HCT116 (cell line): Measurements from ENCODE around the gene WDR35. TPM values are rescaled to one million over a fixed set of nuclear protein-coding genes. Genes with fewer than 3 reads are reported as not detected.

Source experiments
- ATAC-seq: fragments of 200-7000 bp; cut with Tn5 transposase; 2 replicates; pipeline ENCODE4 v1.9.1; 2020; ENCODE audit warnings: mild to moderate bottlenecking, moderate library complexity
- BruUV-seq: library from RNA; stranded (reverse); fragments of 400-500 nt; replicated peaks from 2 replicates; lab custom pipeline; 2021; lab: Mats Ljungman, UMichigan
- CTCF ChIA-PET: fragments of 300-600 bp; sonication (Branson Sonifier 250); formaldehyde crosslinking; loops from one replicate; lab custom pipeline; 2021; ENCODE audit warnings: antibody characterized with exemption; lab: Charles Lee
- POLR2A ChIA-PET: fragments of 300-600, 350-600 bp; sonication (Branson Sonifier 250); formaldehyde crosslinking; loops from one replicate; lab custom pipeline; 2021; ENCODE audit warnings: antibody characterized with exemption; lab: Charles Lee
- RAD21 ChIA-PET, 2 experiments: fragments of 300-600 bp; sonication (Branson Sonifier 250); formaldehyde crosslinking; loops; one replicate each; lab custom pipeline; 2023; ENCODE audit warnings: low total read pairs in 2 of 2; ENCODE audit not compliant: uncharacterized antibody in 2 of 2, unreplicated experiment in 2 of 2, low non-redundant PET in 1 of 2; lab: Charles Lee
- DNase-seq: peaks from one replicate; pipeline ENCODE4 v3.0.0-alpha.2; 2010; ENCODE audit warnings: low read depth, low spot score
- H2AFZ ChIP-seq: fragments of 200-600 bp; shearing (Covaris generic), sonication (generic); 2 replicates; pipeline ENCODE4 v1.6.1; 2017; ENCODE audit warnings: low read depth, mixed run types, mixed read lengths, antibody characterized with exemption, low read length; ENCODE audit not compliant: poor library complexity, severe bottlenecking
- H3K27ac ChIP-seq: 2 replicates; pipeline ENCODE4 v1.5.1; 2012; ENCODE audit warnings: low read depth, low read length
- H3K27me3 ChIP-seq: fragments of 200-600 bp; sonication (generic); 2 replicates; pipeline ENCODE4 v1.6.1; 2016; ENCODE audit warnings: mixed run types, low read length, mixed read lengths; ENCODE audit not compliant: insufficient read depth
- H3K36me3 ChIP-seq, 2 experiments: fragments of 200-500 bp in 1 of 2; fragments of 200-600 bp in 1 of 2; sonication (Bioruptor generic) in 1 of 2; sonication (generic) in 1 of 2; 2 replicates each; pipeline versions ENCODE4 v1.5.1 to v1.6.1; 2014 to 2016; ENCODE audit warnings: low read length in 2 of 2, inconsistent platforms in 1 of 2, mixed read lengths in 1 of 2, mixed run types in 1 of 2; ENCODE audit not compliant: insufficient read depth in 2 of 2, control insufficient read depth in 1 of 2
- H3K4me1 ChIP-seq, 2 experiments: fragments of 200-600 bp in 1 of 2; sonication (generic) in 1 of 2; 2 replicates each; pipeline versions ENCODE4 v1.5.1 to v1.6.1; 2012 to 2017; ENCODE audit warnings: low read length in 2 of 2, inconsistent platforms in 1 of 2, mild to moderate bottlenecking in 1 of 2, mixed read lengths in 1 of 2, mixed run types in 1 of 2, moderate library complexity in 1 of 2; ENCODE audit not compliant: insufficient read depth in 2 of 2, control insufficient read depth in 1 of 2
- H3K4me2 ChIP-seq: fragments of 200-600 bp; sonication (generic); 2 replicates; pipeline ENCODE4 v1.6.1; 2017; ENCODE audit warnings: mixed run types, low read length, mixed read lengths
- H3K4me3 ChIP-seq, 2 experiments: fragments of 200-600 bp in 1 of 2; sonication (generic) in 1 of 2; replicated peaks in 1 of 2; 2 replicates each; pipeline ENCODE4 v1.5.1; 2011 to 2016; ENCODE audit warnings: low read length in 2 of 2, control low read depth in 1 of 2, low read depth in 1 of 2, mild to moderate bottlenecking in 1 of 2, mixed read lengths in 1 of 2, mixed run types in 1 of 2
- H3K79me2 ChIP-seq: fragments of 200-600 bp; sonication (generic); 2 replicates; pipeline ENCODE4 v1.6.1; 2017; ENCODE audit warnings: mild to moderate bottlenecking, mixed run types, low read length, moderate library complexity, mixed read lengths; ENCODE audit not compliant: insufficient read depth
- H3K9ac ChIP-seq: fragments of 200-600 bp; sonication (generic); 2 replicates; pipeline ENCODE4 v1.6.1; 2016; ENCODE audit warnings: low read length, mixed read lengths
- H3K9me2 ChIP-seq: fragments of 200-600 bp; sonication (generic), shearing (Covaris generic); 2 replicates; pipeline ENCODE4 v1.6.1; 2017; ENCODE audit warnings: mixed run types, mild to moderate bottlenecking, moderate library complexity; ENCODE audit not compliant: insufficient read depth
- H3K9me3 ChIP-seq, 2 experiments: fragments of 200-500 bp in 1 of 2; fragments of 200-600 bp in 1 of 2; sonication (Bioruptor generic) in 1 of 2; sonication (generic) in 1 of 2; 2 replicates each; pipeline ENCODE4 v1.6.1; 2014 to 2017; ENCODE audit warnings: low read length in 2 of 2, mixed read lengths in 2 of 2, inconsistent platforms in 1 of 2, low read depth in 1 of 2, mild to moderate bottlenecking in 1 of 2, mixed run types in 1 of 2, moderate library complexity in 1 of 2; ENCODE audit not compliant: control insufficient read depth in 1 of 2, insufficient read depth in 1 of 2
- H4K20me1 ChIP-seq: fragments of 200-600 bp; sonication (generic), shearing (Covaris generic); 2 replicates; pipeline ENCODE4 v1.6.1; 2017; ENCODE audit warnings: mixed run types, mild to moderate bottlenecking, moderate library complexity; ENCODE audit not compliant: insufficient read depth
- ATF3 ChIP-seq: IDR thresholded peaks from 2 replicates; pipeline ENCODE4 v1.6.1; 2012
- CBX3 ChIP-seq: IDR thresholded peaks from 2 replicates; pipeline ENCODE4 v1.6.1; 2012; ENCODE audit warnings: low read depth
- EGR1 ChIP-seq: IDR thresholded peaks from 2 replicates; pipeline ENCODE4 v1.6.1; 2012; ENCODE audit warnings: low read depth
- JUND ChIP-seq: IDR thresholded peaks from 2 replicates; pipeline ENCODE4 v1.6.1; 2012
- MAX ChIP-seq: IDR thresholded peaks from 2 replicates; pipeline ENCODE4 v1.6.1; 2012
- REST ChIP-seq: IDR thresholded peaks from 2 replicates; pipeline ENCODE4 v1.6.1; 2012; ENCODE audit warnings: low read depth
- SIN3A ChIP-seq: IDR thresholded peaks from 2 replicates; pipeline ENCODE4 v1.6.1; 2012; ENCODE audit warnings: low read depth
- SP1 ChIP-seq: IDR thresholded peaks from 2 replicates; pipeline ENCODE4 v1.6.1; 2012; ENCODE audit warnings: low read depth
- SRF ChIP-seq: IDR thresholded peaks from 2 replicates; pipeline ENCODE4 v1.6.1; 2012; ENCODE audit warnings: low read depth
- intact Hi-C: fragments of 100-400 bp; cut with micrococcal nuclease; formaldehyde crosslinking; loops from 2 replicates; pipeline ENCODE4 v1.10.0; 2022
- total RNA-seq: library from RNA; stranded (reverse); gene quantifications from one replicate; pipeline ENCODE4 v1.2.1, GENCODE V29; 2021; ENCODE audit not compliant: unreplicated experiment

The WDR35 gene
- total RNA-seq, 1 experiment from 2014 or later, result 9.6 TPM

GRCh38 chr2:19883971-19884720 is 105.8 kb downstream of the WDR35 start:
- ChIA-PET CTCF (no interaction called here), RAD21 (no interaction called here), POLR2A (no interaction called here)
- Histone ChIP-seq H3K4me3 (no peak overlapping the region), H3K9me2 (no peaks in the 10 kb centered on the region), H3K79me2 (no peaks in the 10 kb centered on the region), H3K9me3 (no peaks in the 10 kb centered on the region), H3K27me3 (0 out of 2 replicates have a peak, but pooled peaks cover 4% of the 10 kb centered on the region), H3K4me1 (no peaks in the 10 kb centered on the region), H3K36me3 (no peaks in the 10 kb centered on the region), H2AFZ (no peak overlapping the region), H4K20me1 (no peaks in the 10 kb centered on the region), H3K9ac (no peak overlapping the region)
- no peak for DNase-seq
- intact Hi-C loops, result no loop called here
- no TSS peak for BruUV-seq
- TF ChIP-seq ATF3, result no peak
- no peak for TF ChIP-seq SRF
- no peak for TF ChIP-seq SP1
- TF ChIP-seq REST, result no peak
- TF ChIP-seq EGR1, result no peak
- no peak for TF ChIP-seq JUND
- TF ChIP-seq CBX3, result no peak
- no peak for TF ChIP-seq MAX
- TF ChIP-seq SIN3A, result no peak
- TF ChIP-seq, all 23 proteins: peak for 0
- no peak for ATAC-seq
- Histone ChIP-seq H3K4me2 (no peak overlapping the region), H3K27ac (no peak overlapping the region)
